SK-N-SH (cell line): ENCODE results near the gene FUT9. TPM values are rescaled to one million over a fixed set of nuclear protein-coding genes. Genes with fewer than 3 reads are reported as not detected.

Source experiments
- CTCF ChIA-PET: fragments of 300-600, 350-600 bp; formaldehyde crosslinking; extraction: SDS; loops from one replicate; lab custom pipeline; 2021; lab: Yijun Ruan, JAX
- POLR2A ChIA-PET: fragments of 350-600 bp; sonication (Branson Sonifier 250); formaldehyde crosslinking; extraction: SDS; loops from one replicate; lab custom pipeline; 2020; ENCODE audit warnings: antibody characterized with exemption, inconsistent platforms; lab: Yijun Ruan, JAX
- DNase-seq: peaks from one replicate; pipeline ENCODE4 v3.0.0; 2012
- H2AFZ ChIP-seq: fragments of 200-600 bp; sonication (generic); 2 replicates; pipeline ENCODE4 v1.8.1; 2016; ENCODE audit warnings: antibody characterized with exemption, mild to moderate bottlenecking, low read depth
- H3F3A ChIP-seq: fragments of 200-600 bp; sonication (generic); replicated peaks from 2 replicates; pipeline ENCODE3; 2016; ENCODE audit warnings: antibody characterized with exemption, mild to moderate bottlenecking; ENCODE audit not compliant: insufficient read depth
- H3K27ac ChIP-seq, 2 experiments: fragments of 200-500 bp in 1 of 2; fragments of 200-600 bp in 1 of 2; sonication (Bioruptor generic) in 1 of 2; sonication (generic), shearing (Covaris generic) in 1 of 2; 2 replicates each; pipeline versions ENCODE4 v1.5.1 to v1.6.1; 2014 to 2016; ENCODE audit warnings: low read depth in 2 of 2, inconsistent platforms in 1 of 2, low read length in 1 of 2, mild to moderate bottlenecking in 1 of 2, mixed read lengths in 1 of 2
- H3K27me3 ChIP-seq: fragments of 200-600 bp; sonication (generic), shearing (Covaris generic); 2 replicates; pipeline ENCODE4 v1.6.1; 2016; ENCODE audit warnings: mixed run types; ENCODE audit not compliant: insufficient read depth
- H3K36me3 ChIP-seq, 2 experiments: fragments of 200-500 bp in 1 of 2; fragments of 200-600 bp in 1 of 2; sonication (Bioruptor generic) in 1 of 2; sonication (generic) in 1 of 2; replicated peaks in 1 of 2; 2 replicates each; pipeline versions ENCODE3 to v1.5.1; 2014 to 2016; ENCODE audit warnings: low read length in 1 of 2, mild to moderate bottlenecking in 1 of 2; ENCODE audit not compliant: insufficient read depth in 2 of 2, control insufficient read depth in 1 of 2
- H3K4me1 ChIP-seq, 2 experiments: fragments of 200-500 bp in 1 of 2; fragments of 200-600 bp in 1 of 2; sonication (Bioruptor generic) in 1 of 2; sonication (generic), shearing (Covaris generic) in 1 of 2; 2 replicates each; pipeline versions ENCODE4 v1.5.1 to v1.6.1; 2014 to 2016; ENCODE audit warnings: low read depth in 1 of 2, low read length in 1 of 2, mixed run types in 1 of 2; ENCODE audit not compliant: insufficient read depth in 2 of 2, control insufficient read depth in 1 of 2
- H3K4me2 ChIP-seq: fragments of 200-600 bp; sonication (generic), shearing (Covaris generic); 2 replicates; pipeline ENCODE4 v1.6.1; 2017; ENCODE audit warnings: mixed run types
- H3K4me3 ChIP-seq, 2 experiments: fragments of 200-500 bp in 1 of 2; fragments of 200-600 bp in 1 of 2; sonication (Bioruptor generic) in 1 of 2; sonication (generic), shearing (Covaris generic) in 1 of 2; 2 replicates each; pipeline versions ENCODE4 v1.5.1 to v1.8.1; 2014 to 2016; ENCODE audit warnings: low read depth in 2 of 2, inconsistent platforms in 1 of 2, low read length in 1 of 2, mild to moderate bottlenecking in 1 of 2, mixed read lengths in 1 of 2, moderate library complexity in 1 of 2
- H3K79me2 ChIP-seq: fragments of 200-600 bp; sonication (generic); 2 replicates; pipeline ENCODE4 v1.8.1; 2017; ENCODE audit warnings: mild to moderate bottlenecking; ENCODE audit not compliant: insufficient read depth
- H3K9ac ChIP-seq: fragments of 200-600 bp; sonication (generic); 2 replicates; pipeline ENCODE4 v1.6.1; 2017; ENCODE audit warnings: mixed run types
- H3K9me2 ChIP-seq: fragments of 200-600 bp; sonication (generic); 2 replicates; pipeline ENCODE4 v1.6.1; 2017; ENCODE audit warnings: mixed run types
- H3K9me3 ChIP-seq: fragments of 200-600 bp; sonication (generic); 2 replicates; pipeline ENCODE4 v1.6.1; 2017; ENCODE audit warnings: mixed run types, mild to moderate bottlenecking, moderate library complexity
- H4K20me1 ChIP-seq: fragments of 200-600 bp; sonication (generic); 2 replicates; pipeline ENCODE4 v1.6.1; 2017; ENCODE audit warnings: mild to moderate bottlenecking, mixed run types; ENCODE audit not compliant: insufficient read depth
- CHD2 ChIP-seq: fragments of 150-350 bp; IDR thresholded peaks from 2 replicates; pipeline ENCODE4 v1.6.1; 2018; ENCODE audit warnings: low read length; ENCODE audit not compliant: partially characterized antibody
- CTCF ChIP-seq: fragments of 200-600 bp; sonication (generic); IDR thresholded peaks from 2 replicates; pipeline ENCODE4 v1.6.1; 2017; ENCODE audit warnings: antibody characterized with exemption, mild to moderate bottlenecking, moderate library complexity
- EP300 ChIP-seq, 2 experiments: IDR thresholded peaks; 2 replicates each; pipeline versions ENCODE4 v1.4.0 to v1.6.1; 2012; ENCODE audit warnings: borderline replicate concordance in 1 of 2, low read depth in 1 of 2, low read length in 1 of 2
- EZH2phosphoT487 ChIP-seq: fragments of 200-600 bp; sonication (generic); IDR thresholded peaks from 2 replicates; pipeline ENCODE4 v1.6.1; 2017; ENCODE audit warnings: low read depth, mixed run types, mild to moderate bottlenecking, antibody characterized with exemption, moderate library complexity, borderline replicate concordance
- FOSL2 ChIP-seq: IDR thresholded peaks from 2 replicates; pipeline ENCODE4 v1.4.0; 2012; ENCODE audit warnings: low read depth, mild to moderate bottlenecking, moderate library complexity, borderline replicate concordance
- FOXJ3 ChIP-seq: sonication (generic); formaldehyde crosslinking; IDR thresholded peaks from 2 replicates; pipeline ENCODE4 v1.5.1; 2020; ENCODE audit warnings: mild to moderate bottlenecking, missing genetic modification reagents
- FOXM1 ChIP-seq: IDR thresholded peaks from 2 replicates; pipeline ENCODE4 v1.4.0; 2012; ENCODE audit warnings: low read depth, mild to moderate bottlenecking
- GATA2 ChIP-seq: sonication (generic); formaldehyde crosslinking; IDR thresholded peaks from 2 replicates; pipeline ENCODE4 v1.5.0; 2020; ENCODE audit warnings: mild to moderate bottlenecking, missing genetic modification reagents
- JUND ChIP-seq: IDR thresholded peaks from 2 replicates; pipeline ENCODE4 v1.4.0; 2012
- MAX ChIP-seq: IDR thresholded peaks from 2 replicates; pipeline ENCODE4 v1.4.0; 2012; ENCODE audit warnings: low read depth
- MEF2A ChIP-seq: IDR thresholded peaks from 2 replicates; pipeline ENCODE4 v1.4.0; 2012; ENCODE audit warnings: low read depth, borderline replicate concordance
- NFIC ChIP-seq: IDR thresholded peaks from 2 replicates; pipeline ENCODE4 v1.4.0; 2012; ENCODE audit warnings: borderline replicate concordance
- RFX5 ChIP-seq: IDR thresholded peaks from 2 replicates; pipeline ENCODE4 v1.6.1; 2012; ENCODE audit warnings: mild to moderate bottlenecking, improper control_type of control experiment, low read length
- RXRA ChIP-seq: IDR thresholded peaks from 2 replicates; pipeline ENCODE4 v1.4.0; 2012; ENCODE audit warnings: low read depth, mild to moderate bottlenecking, borderline replicate concordance
- TAF1 ChIP-seq: IDR thresholded peaks from 2 replicates; pipeline ENCODE4 v1.6.1; 2012; ENCODE audit warnings: low read depth, mild to moderate bottlenecking, low read length, moderate library complexity, borderline replicate concordance
- TCF12 ChIP-seq: IDR thresholded peaks from 2 replicates; pipeline ENCODE4 v1.4.0; 2012
- YY1 ChIP-seq: IDR thresholded peaks from 2 replicates; pipeline ENCODE4 v1.4.0; 2012; ENCODE audit warnings: low read depth, mild to moderate bottlenecking
- WGBS: methylation state at CpG from one replicate; pipeline ENCODE4 v1.1.6; 2017; ENCODE audit warnings: low lambda C conversion rate; 5-methylcytosine and 5-hydroxymethylcytosine counted together
- polyA plus RNA-seq, 3 experiments: library from polyadenylated mRNA; depleted of rRNA; stranded (reverse); fragments of >200 nt; gene quantifications; 2 replicates each; pipeline ENCODE4 v1.2.3, GENCODE V29; 2012

FUT9 gene
- polyA plus RNA-seq, 1 of the 3 experiments (the other 2 are of a cell fraction): under 0.01 TPM

GRCh38 chr6:96022225-96022624 lies 6.5 kb downstream of the FUT9 start (continued):
- no peak for TF ChIP-seq MAX
- no peak for TF ChIP-seq CTCF

GRCh38 chr6:96032661-96033060 lies 16.9 kb downstream of the FUT9 start:
- Histone ChIP-seq H3K27ac (no peak overlapping the region), H3K9me3 (no peaks in the 10 kb centered on the region), H3F3A (no peaks in the 10 kb centered on the region), H3K9me2 (no peaks in the 10 kb centered on the region; the same call in 1 of the 2 replicates), H3K4me1 (no peaks in the 10 kb centered on the region; a peak in 1 of 4 replicates), H2AFZ (no peak overlapping the region), H3K9ac (no peak overlapping the region), H3K79me2 (no peaks in the 10 kb centered on the region), H4K20me1 (no peaks in the 10 kb centered on the region), H3K4me2 (no peak overlapping the region), H3K36me3 (no peaks in the 10 kb centered on the region), H3K4me3 (no peak overlapping the region), H3K27me3 (no peaks in the 10 kb centered on the region)
- ChIA-PET POLR2A (no interaction called here), CTCF (interaction anchor here (1.5 to 3.4 kb wide), 2 partner anchors 12 to 17 kb away, joined by 3 to 12 read pairs; partner anchors contain the start of gene FUT9)
- 52% methylated on average over 7 of the region's 7 CpGs for WGBS
- TF ChIP-seq RFX5 (no peak), EZH2phosphoT487 (no peak), GATA2 (CRISPR knock-in tag) (no peak), FOSL2 (no peak), TAF1 (no peak), FOXM1 (no peak)
- DNase-seq: no peak

GRCh38 chr6:96051555-96051954 lies 35.8 kb downstream of the FUT9 start:
- no peaks in the 10 kb centered on the region for H3K9me3 ChIP-seq
- CTCF ChIA-PET: no interaction called here
- no peaks in the 10 kb centered on the region for H4K20me1 ChIP-seq
- no peak for DNase-seq
- no peak overlapping the region for H3K4me3 ChIP-seq
- no peak overlapping the region for H2AFZ ChIP-seq
- H3K9ac ChIP-seq: no peak overlapping the region
- no peaks in the 10 kb centered on the region for H3F3A ChIP-seq
- H3K4me1 ChIP-seq: no peaks in the 10 kb centered on the region
- H3K27ac ChIP-seq: no peak overlapping the region
- POLR2A ChIA-PET: no interaction called here
- TF ChIP-seq YY1 (no peak), EP300 (IDR thresholded peaks at IDR 0.05; ENCODE audit: borderline replicate concordance in 1 of 2, low read depth in 1 of 2, low read length in 1 of 2) (no peak), NFIC (no peak), CHD2 (no peak), FOXJ3 (CRISPR knock-in tag) (no peak), EZH2phosphoT487 (no peak), TCF12 (no peak), JUND (no peak), MAX (no peak), MEF2A (no peak), RXRA (no peak), FOSL2 (no peak)
- TF ChIP-seq, all 33 proteins: peak for 0
- Histone ChIP-seq H3K9me2 (no peaks in the 10 kb centered on the region), H3K4me2 (no peak overlapping the region), H3K36me3 (no peaks in the 10 kb centered on the region), H3K79me2 (no peaks in the 10 kb centered on the region), H3K27me3 (no peaks in the 10 kb centered on the region)
